Measurements from ENCODE around the gene CTSG. TPM values are rescaled to one million over a fixed set of nuclear protein-coding genes. Genes with fewer than 3 reads are reported as not detected.

Gene CTSG
- 10 to 100 TPM in 1 of 4 donors, 1 to 10 TPM in 1, not detected in 2; 1.1 to 24.4 TPM for total RNA-seq

- WGBS, 2 donors: 63 to 67% methylated on average over 1 to 3 of the region's 3 CpGs
Observed at GRCh38 chr14:24576182-24576581, at the start of gene CTSG. Gene CTSG (minus strand): TSS chr14:24576250. CDS start chr14:24576223, 27 bp downstream.

GRCh38 chr14:24613747-24614146, 37.7 kb upstream of the CTSG start:
- no peak for DNase-seq

More at GRCh38 chr14:24576182-24576581, at the start of gene CTSG:
- H3K27ac ChIP-seq: no peak within 1 kb of the TSS
- TF ChIP-seq CTCF (IDR thresholded peaks at IDR 0.05) (no peak), POLR2A (IDR thresholded peaks at IDR 0.05) (no peak)
- H3K4me1 ChIP-seq: no peaks in the 10 kb centered on the region
- DNase-seq: no peak
- intact Hi-C loops (cut with DNase I): no loop called here
- no peaks in the 10 kb centered on the region for H3K9me3 ChIP-seq
- no peaks in the 10 kb centered on the region for H3K36me3 ChIP-seq
- H3K4me3 ChIP-seq: no peak within 1 kb of the TSS
- peaks cover 0 to 10% (median 0%) of the 10 kb centered on the region in 4 donors for H3K27me3 ChIP-seq

GRCh38 chr14:24613241-24613640, 37.2 kb upstream of the CTSG start:
- WGBS, 2 donors: 19 to 40% methylated on average over 1 of the region's 1 CpG
- TF ChIP-seq CTCF (IDR thresholded peaks at IDR 0.05) (no peak), POLR2A (IDR thresholded peaks at IDR 0.05) (no peak)
- Histone ChIP-seq H3K36me3 (no peaks in the 10 kb centered on the region), H3K9me3 (no peaks in the 10 kb centered on the region), H3K4me1 (peaks cover 0 to 25% (median 9%) of the 10 kb centered on the region in 3 donors), H3K4me3 (no peak overlapping the region), H3K27me3 (no peaks in the 10 kb centered on the region), H3K27ac (no peak overlapping the region)
- intact Hi-C loops (cut with DNase I): no loop called here
- no peak for DNase-seq

More at GRCh38 chr14:24613747-24614146, 37.7 kb upstream of the CTSG start:
- peaks cover 0 to 25% (median 9%) of the 10 kb centered on the region in 3 donors for H3K4me1 ChIP-seq
- H3K9me3 ChIP-seq: no peaks in the 10 kb centered on the region
- H3K36me3 ChIP-seq: no peaks in the 10 kb centered on the region
- no peak overlapping the region for H3K27ac ChIP-seq
- no peaks in the 10 kb centered on the region for H3K27me3 ChIP-seq
- no peak overlapping the region for H3K4me3 ChIP-seq
- WGBS, 2 donors: 18 to 69% methylated on average over 2 of the region's 2 CpGs
- TF ChIP-seq CTCF (IDR thresholded peaks at IDR 0.05): no peak
- TF ChIP-seq POLR2A (IDR thresholded peaks at IDR 0.05): no peak
- intact Hi-C loops (cut with DNase I): no loop called here

GRCh38 chr14:24612196-24612595, 36.1 kb upstream of the CTSG start:
- no peak overlapping the region for H3K4me3 ChIP-seq
- no peaks in the 10 kb centered on the region for H3K9me3 ChIP-seq
- peaks cover 0 to 25% (median 9%) of the 10 kb centered on the region in 3 donors for H3K4me1 ChIP-seq
- no peak for DNase-seq
- no peak overlapping the region for H3K27ac ChIP-seq
- no peaks in the 10 kb centered on the region for H3K36me3 ChIP-seq
- H3K27me3 ChIP-seq: no peaks in the 10 kb centered on the region
- intact Hi-C loops (cut with DNase I): no loop called here
- TF ChIP-seq POLR2A (IDR thresholded peaks at IDR 0.05) (no peak), CTCF (IDR thresholded peaks at IDR 0.05) (no peak)

GRCh38 chr14:24609655-24610344, 33.8 kb upstream of the CTSG start, which contains the start of gene GZMH:
Gene GZMH (minus strand): TSS chr14:24609685. CDS start chr14:24609613, 72 bp downstream.
- peaks cover 0 to 25% (median 9%) of the 10 kb centered on the region in 3 donors for H3K4me1 ChIP-seq
- no peak for DNase-seq
- WGBS, 2 donors: 82 to 83% methylated on average over 2 of the region's 2 CpGs
- H3K9me3 ChIP-seq: no peaks in the 10 kb centered on the region
- TF ChIP-seq POLR2A (IDR thresholded peaks at IDR 0.05) (no peak), CTCF (IDR thresholded peaks at IDR 0.05) (no peak)
- H3K27me3 ChIP-seq: no peaks in the 10 kb centered on the region
- intact Hi-C loops (cut with DNase I): loop anchor here (10.0 kb wide), 1 partner anchor 65 kb away; no protein-coding TSS in a partner anchor
- no peak within 1 kb of the TSS for H3K4me3 ChIP-seq
- no peaks in the 10 kb centered on the region for H3K36me3 ChIP-seq
- H3K27ac ChIP-seq: peak within 1 kb of the TSS in 1 of 4 donors; percentile 0
